Colonic mucosa (tissue), 4 donors: ENCODE data around the gene ANKRD29. TPM values are rescaled to one million over a fixed set of nuclear protein-coding genes. Genes with fewer than 3 reads are reported as not detected.

Source experiments
- DNase-seq: peaks from one replicate; pipeline ENCODE4 v3.0.0-alpha.2; 2020
- H3K27ac ChIP-seq: fragments of 200-600 bp; one replicate; pipeline ENCODE4 v1.8.0; 2021
- H3K27me3 ChIP-seq: fragments of 200-600 bp; one replicate; pipeline ENCODE4 v1.8.0; 2021
- H3K36me3 ChIP-seq: fragments of 200-600 bp; one replicate; pipeline ENCODE4 v1.8.0; 2021
- H3K4me1 ChIP-seq: fragments of 200-600 bp; one replicate; pipeline ENCODE4 v1.8.0; 2021; ENCODE audit warnings: mild to moderate bottlenecking
- H3K4me3 ChIP-seq: fragments of 200-600 bp; one replicate; pipeline ENCODE4 v1.8.0; 2021
- H3K9ac ChIP-seq, 2 donors: one replicate each; pipeline ENCODE4 v1.7.0; 2013; ENCODE audit warnings: control low read depth in 2 of 2, low read depth in 2 of 2, low read length in 2 of 2
- H3K9me3 ChIP-seq: fragments of 200-600 bp; one replicate; pipeline ENCODE4 v1.8.0; 2021
- intact Hi-C: fragments of 100-400 bp; cut with DNase I; formaldehyde crosslinking; loops from one replicate; pipeline ENCODE4 v1.14.1; 2022
- total RNA-seq, 2 donors: library from RNA; stranded (reverse); fragmentation: NEBNext Ultra II Directional in 1 of 2; extraction: Animal tissue kit (Norgen Biotek cat#: 25700) in 1 of 2; gene quantifications; one replicate each; pipeline ENCODE4 v1.2.1, GENCODE V29; 2021
- TF ChIP-seq, protein P1 (sequence below): fragments of 200-600 bp; IDR thresholded peaks from one replicate; pipeline ENCODE4 v1.8.0; 2022; ENCODE audit warnings: antibody characterized with exemption, mild to moderate bottlenecking
- donor health status: healthy.
- donor health status: DM: no; HTN: no; CAD: no.
- donor health status: DM: no; HTN: no; CAD: no.

Gene ANKRD29
- total RNA-seq, 2 donors from 2014 or later: 1.0 to 1.1 TPM

DNA sequence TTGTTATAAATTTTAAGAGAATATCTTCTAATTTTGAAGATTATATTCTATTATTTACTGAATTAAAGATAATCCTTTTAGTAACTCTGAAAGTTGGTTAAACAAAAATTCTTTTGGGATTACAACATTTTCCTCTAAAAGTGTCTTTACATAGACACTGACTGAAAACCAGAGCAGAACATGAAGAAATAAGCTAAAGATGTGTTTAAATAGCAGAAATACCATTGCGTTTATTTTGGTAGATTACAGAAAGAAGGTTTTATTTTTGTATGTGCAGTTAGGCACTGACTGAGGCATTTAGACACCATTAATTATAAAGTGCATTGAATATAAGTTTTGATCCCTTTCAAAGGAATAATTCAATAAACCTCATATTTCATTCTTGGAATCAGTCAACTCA is 62.9 kb downstream of the ANKRD29 start:
- no peaks in the 10 kb centered on the region for H3K27me3 ChIP-seq
- TF ChIP-seq, protein P1, sequence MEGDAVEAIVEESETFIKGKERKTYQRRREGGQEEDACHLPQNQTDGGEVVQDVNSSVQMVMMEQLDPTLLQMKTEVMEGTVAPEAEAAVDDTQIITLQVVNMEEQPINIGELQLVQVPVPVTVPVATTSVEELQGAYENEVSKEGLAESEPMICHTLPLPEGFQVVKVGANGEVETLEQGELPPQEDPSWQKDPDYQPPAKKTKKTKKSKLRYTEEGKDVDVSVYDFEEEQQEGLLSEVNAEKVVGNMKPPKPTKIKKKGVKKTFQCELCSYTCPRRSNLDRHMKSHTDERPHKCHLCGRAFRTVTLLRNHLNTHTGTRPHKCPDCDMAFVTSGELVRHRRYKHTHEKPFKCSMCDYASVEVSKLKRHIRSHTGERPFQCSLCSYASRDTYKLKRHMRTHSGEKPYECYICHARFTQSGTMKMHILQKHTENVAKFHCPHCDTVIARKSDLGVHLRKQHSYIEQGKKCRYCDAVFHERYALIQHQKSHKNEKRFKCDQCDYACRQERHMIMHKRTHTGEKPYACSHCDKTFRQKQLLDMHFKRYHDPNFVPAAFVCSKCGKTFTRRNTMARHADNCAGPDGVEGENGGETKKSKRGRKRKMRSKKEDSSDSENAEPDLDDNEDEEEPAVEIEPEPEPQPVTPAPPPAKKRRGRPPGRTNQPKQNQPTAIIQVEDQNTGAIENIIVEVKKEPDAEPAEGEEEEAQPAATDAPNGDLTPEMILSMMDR: no peak
- no peak overlapping the region for H3K27ac ChIP-seq
- no peaks in the 10 kb centered on the region for H3K4me1 ChIP-seq
- DNase-seq: no peak
- no peak overlapping the region for H3K4me3 ChIP-seq
- intact Hi-C loops: no loop called here
- no peaks in the 10 kb centered on the region for H3K36me3 ChIP-seq
- no peaks in the 10 kb centered on the region for H3K9me3 ChIP-seq
- no peak overlapping the region for H3K9ac ChIP-seq

- no peaks in the 10 kb centered on the region for H3K36me3 ChIP-seq
- H3K4me1 ChIP-seq: no peaks in the 10 kb centered on the region
- TF ChIP-seq, protein P1: no peak
- H3K9ac ChIP-seq: no peak overlapping the region
- intact Hi-C loops: no loop called here
- DNase-seq: no peak
- H3K27ac ChIP-seq: no peak overlapping the region
- no peaks in the 10 kb centered on the region for H3K27me3 ChIP-seq
- H3K4me3 ChIP-seq: no peak overlapping the region
- H3K9me3 ChIP-seq: no peaks in the 10 kb centered on the region
These were observed 66.5 kb downstream of the ANKRD29 start for GRCh38 chr18:23596183-23596582.

DNA sequence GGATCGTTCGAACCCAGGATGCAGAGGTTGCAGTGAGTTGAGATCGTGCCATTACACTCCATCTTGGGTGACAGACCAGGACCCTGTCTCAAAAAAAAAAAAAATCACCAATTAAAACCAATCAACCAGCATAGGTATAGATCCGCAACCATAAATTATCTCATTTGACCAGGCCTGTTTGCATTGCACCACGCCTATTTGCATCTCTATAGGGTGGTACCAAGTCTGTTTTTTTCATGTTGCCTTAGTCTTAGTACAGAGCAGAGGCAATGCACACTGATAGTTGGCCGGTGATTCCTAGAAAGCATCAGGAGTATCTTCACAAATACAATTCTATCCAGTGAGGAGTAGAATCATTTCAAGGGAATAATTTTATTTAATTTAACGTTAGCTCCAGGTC is 67.1 kb downstream of the ANKRD29 start:
- Histone ChIP-seq H3K9ac (no peak overlapping the region), H3K27me3 (no peaks in the 10 kb centered on the region), H3K4me1 (no peaks in the 10 kb centered on the region), H3K4me3 (no peak overlapping the region), H3K9me3 (no peaks in the 10 kb centered on the region), H3K27ac (no peak overlapping the region), H3K36me3 (no peaks in the 10 kb centered on the region)
- DNase-seq: no peak
- TF ChIP-seq, protein P1: no peak
- intact Hi-C loops: no loop called here

DNA sequence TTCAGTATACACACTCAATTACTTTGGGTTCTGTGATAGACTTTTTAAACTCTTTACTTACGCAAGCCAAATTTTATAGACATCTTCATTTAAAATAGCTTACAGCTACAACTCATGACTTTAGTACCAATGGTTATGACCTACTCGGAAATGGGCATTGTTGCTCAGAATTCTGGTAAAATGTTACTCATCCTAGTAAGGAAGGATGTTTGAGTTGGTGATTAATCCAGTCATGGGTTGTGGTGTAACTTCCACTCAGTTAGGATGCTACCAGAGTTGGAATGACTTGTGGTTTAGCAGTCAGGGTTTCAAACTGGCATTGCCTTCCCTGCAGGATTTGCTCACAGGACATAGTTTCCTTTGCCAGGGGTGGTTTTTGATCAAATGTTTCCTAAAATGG is 69.0 kb downstream of the ANKRD29 start:
- Histone ChIP-seq H3K4me1 (no peaks in the 10 kb centered on the region), H3K4me3 (no peak overlapping the region), H3K9ac (no peak overlapping the region), H3K27me3 (no peaks in the 10 kb centered on the region), H3K27ac (no peak overlapping the region), H3K9me3 (no peaks in the 10 kb centered on the region), H3K36me3 (no peaks in the 10 kb centered on the region)
- no peak for DNase-seq
- intact Hi-C loops: no loop called here
- TF ChIP-seq, protein P1: no peak

DNA sequence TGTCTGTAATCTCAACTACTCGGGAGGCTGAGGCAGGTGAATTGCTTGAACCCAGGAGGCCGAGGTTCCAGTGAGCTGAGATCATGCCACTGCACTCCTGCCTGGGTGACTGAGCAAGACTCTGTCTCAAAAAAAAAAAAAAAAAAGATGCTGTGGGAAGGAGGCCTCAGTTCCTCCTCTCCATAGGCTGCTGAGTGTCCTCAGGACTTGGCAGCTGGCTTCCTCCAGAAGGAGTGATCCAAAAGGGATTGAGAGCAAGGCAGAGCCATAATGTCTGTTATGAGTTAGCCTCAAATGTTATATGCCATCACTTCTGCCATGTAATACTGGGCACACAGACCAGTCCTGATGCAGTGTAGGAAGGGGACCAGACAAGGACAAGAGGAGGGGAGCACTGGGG is 69.8 kb downstream of the ANKRD29 start:
- Histone ChIP-seq H3K9ac (no peak overlapping the region), H3K36me3 (no peaks in the 10 kb centered on the region), H3K4me1 (no peaks in the 10 kb centered on the region), H3K27me3 (no peaks in the 10 kb centered on the region), H3K27ac (no peak overlapping the region), H3K9me3 (no peaks in the 10 kb centered on the region), H3K4me3 (no peak overlapping the region)
- intact Hi-C loops: no loop called here
- no peak for DNase-seq
- TF ChIP-seq, protein P1: no peak

DNA sequence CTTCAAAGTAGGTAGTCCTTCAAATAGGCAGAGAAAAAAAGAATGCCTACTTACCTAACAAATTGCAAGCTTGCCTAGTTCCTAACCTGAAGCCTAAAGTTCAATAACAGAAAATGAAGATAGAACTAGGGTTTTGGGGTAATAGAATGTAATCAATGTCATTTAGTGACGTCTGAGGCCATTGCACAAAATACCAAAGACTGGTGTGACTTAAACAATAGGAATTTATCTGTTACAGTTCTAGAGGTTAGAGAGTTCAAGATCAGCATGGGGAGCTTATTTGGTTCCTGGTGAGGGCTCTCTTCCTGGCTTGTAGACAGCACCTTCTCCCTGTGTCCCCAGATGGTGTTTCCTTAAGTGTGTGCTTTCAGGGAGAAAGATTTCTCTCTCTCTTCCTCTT is 71.7 kb downstream of the ANKRD29 start:
- TF ChIP-seq, protein P1: no peak

More for the DNA sequence above, 71.7 kb downstream of the ANKRD29 start:
- Histone ChIP-seq H3K9ac (no peak overlapping the region), H3K27ac (no peak overlapping the region), H3K27me3 (no peaks in the 10 kb centered on the region), H3K4me1 (no peaks in the 10 kb centered on the region), H3K9me3 (no peaks in the 10 kb centered on the region), H3K4me3 (no peak overlapping the region), H3K36me3 (no peaks in the 10 kb centered on the region)
- DNase-seq: no peak
- intact Hi-C loops: no loop called here
